T-cell (primary cell): Measurements from ENCODE around the gene EHBP1L1. TPM values are rescaled to one million over a fixed set of nuclear protein-coding genes. Genes with fewer than 3 reads are reported as not detected.

Experiments
- ATAC-seq, 4 experiments: fragments of 200-7000 bp in 3 of 4; fragments of 150-1000 bp in 1 of 4; cut with Tn5 transposase; replicated peaks in 1 of 4; 1 replicate in 3 of 4; 2 replicates in 1 of 4; pipeline ENCODE4 v1.10.0; 2021; ENCODE audit warnings: moderate library complexity in 3 of 4, mild to moderate bottlenecking in 2 of 4, moderate number of reproducible peaks in 1 of 4
- CTCF ChIA-PET, 2 donors: fragments of 300-600 bp; sonication (Branson Sonifier 250); formaldehyde crosslinking; loops; one replicate each; lab custom pipeline; 2022; ENCODE audit warnings: antibody characterized with exemption in 2 of 2; lab: Charles Lee
- POLR2A ChIA-PET, 2 donors: fragments of 300-600 bp; sonication (Branson Sonifier 250); formaldehyde crosslinking; loops; one replicate each; lab custom pipeline; 2022; ENCODE audit warnings: antibody characterized with exemption in 2 of 2; lab: Charles Lee
- DNase-seq, 35 experiments: peaks; one replicate each; pipeline versions ENCODE4 v3.0.0 to v3.0.0-alpha.2; 2013 to 2023
- H3K27ac ChIP-seq: one replicate; pipeline ENCODE4 v1.5.1; 2013; ENCODE audit warnings: low read length
- H3K27me3 ChIP-seq, 2 experiments: replicated peaks in 1 of 2; 1 replicate in 1 of 2; 2 replicates in 1 of 2; pipeline versions ENCODE4 v1.6.1 to v1.7.0; 2013; ENCODE audit warnings: low read length in 1 of 2, mixed read lengths in 1 of 2; ENCODE audit not compliant: control insufficient read depth in 2 of 2, insufficient read depth in 2 of 2; ENCODE audit errors: extremely low read depth in 1 of 2
- H3K36me3 ChIP-seq, 2 donors: 1 replicate in 1 of 2; 2 replicates in 1 of 2; pipeline versions ENCODE4 v1.6.1 to v1.7.0; 2013; ENCODE audit warnings: low read length in 1 of 2; ENCODE audit not compliant: control insufficient read depth in 2 of 2, insufficient read depth in 1 of 2; ENCODE audit errors: extremely low read depth in 1 of 2
- H3K4me1 ChIP-seq, 2 experiments: 1 replicate in 1 of 2; 2 replicates in 1 of 2; pipeline versions ENCODE4 v1.6.1 to v1.7.0; 2013; ENCODE audit warnings: low read length in 2 of 2, mixed read lengths in 1 of 2; ENCODE audit not compliant: insufficient read depth in 2 of 2, control insufficient read depth in 1 of 2; ENCODE audit errors: extremely low read depth in 1 of 2
- H3K4me3 ChIP-seq, 2 donors: 1 replicate in 1 of 2; 2 replicates in 1 of 2; pipeline versions ENCODE4 v1.5.1 to v1.7.0; 2013; ENCODE audit warnings: mild to moderate bottlenecking in 2 of 2, low read length in 1 of 2, moderate library complexity in 1 of 2; ENCODE audit not compliant: control insufficient read depth in 1 of 2; ENCODE audit errors: extremely low read depth in 1 of 2
- H3K9me3 ChIP-seq: 2 replicates; pipeline ENCODE4 v1.7.0; 2013
- H3K27ac Mint-ChIP-seq, 2 donors: one replicate each; pipeline ENCODE4 v1.8.0; 2020 to 2021; ENCODE audit warnings: mild to moderate bottlenecking in 2 of 2, mixed read lengths in 2 of 2
- H3K27me3 Mint-ChIP-seq, 2 donors: one replicate each; pipeline ENCODE4 v1.8.0; 2021 to 2022; ENCODE audit warnings: mixed read lengths in 2 of 2
- H3K36me3 Mint-ChIP-seq: one replicate; pipeline ENCODE4 v1.8.0; 2021; ENCODE audit warnings: mixed read lengths
- H3K4me1 Mint-ChIP-seq, 3 donors: one replicate each; pipeline ENCODE4 v1.8.0; 2020 to 2022; ENCODE audit warnings: mixed read lengths in 3 of 3, mild to moderate bottlenecking in 1 of 3
- H3K4me3 Mint-ChIP-seq, 3 donors: one replicate each; pipeline ENCODE4 v1.8.0; 2020 to 2022; ENCODE audit warnings: mild to moderate bottlenecking in 3 of 3, mixed read lengths in 3 of 3, moderate library complexity in 3 of 3
- H3K9me3 Mint-ChIP-seq, 3 donors: one replicate each; pipeline ENCODE4 v1.8.0; 2020 to 2022; ENCODE audit warnings: mixed read lengths in 3 of 3
- whole genome bisulfite sequencing: methylation state at CpG from one replicate; pipeline ENCODE4 v1.1.5; 2013; ENCODE audit warnings: missing lambda C conversion rate; ENCODE audit not compliant: insufficient coverage; 5-methylcytosine and 5-hydroxymethylcytosine counted together
- total RNA-seq, 35 experiments: library from RNA in 6 of 35; stranded (reverse) in 6 of 35; fragments of 120-200 nt in 1 of 35; gene quantifications; one replicate each; pipeline versions ENCODE4 v1.2.1 to v1.2.4 and lab custom pipeline; 2013 to 2026

EHBP1L1 gene
- total RNA-seq, 5 donors from 2014 or later (not counting 1 experiment from before 2014, with no cell fraction given), result 115 to 170 (median 150) TPM

DNA sequence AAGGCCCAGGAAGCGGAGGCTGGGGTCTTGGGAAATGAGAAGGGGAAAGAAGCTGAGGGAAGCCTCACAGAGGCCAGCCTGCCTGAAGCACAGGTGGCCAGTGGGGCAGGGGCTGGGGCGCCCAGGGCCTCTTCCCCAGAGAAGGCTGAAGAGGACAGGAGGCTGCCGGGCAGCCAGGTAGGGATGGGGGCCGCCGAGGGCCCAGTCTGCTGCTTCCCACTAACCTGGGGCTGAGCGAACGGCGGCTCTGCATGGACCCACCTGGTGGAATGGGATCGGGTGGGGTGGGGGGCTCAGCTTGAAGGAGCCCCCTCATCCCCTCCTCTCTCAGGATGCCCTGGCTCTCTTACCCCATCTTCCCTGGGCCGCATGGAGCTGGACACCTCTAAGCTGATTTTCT lies 7.7 kb downstream of the EHBP1L1 start:
- Histone ChIP-seq H3K4me3 (no peak overlapping the region), H3K9me3 (no peaks in the 10 kb centered on the region), H3K4me1 (peaks cover 4 to 32% of the 10 kb centered on the region in 2 experiments), H3K27me3 (no peaks in the 10 kb centered on the region), H3K36me3 (peaks cover 15 to 66% of the 10 kb centered on the region in 2 donors), H3K27ac (no peak overlapping the region)
- no peaks in the 10 kb centered on the region for H3K27me3 Mint-ChIP-seq
- CTCF ChIA-PET, result no interaction called here
- H3K4me3 Mint-ChIP-seq, result no peak overlapping the region
- WGBS, result 100% methylated on average over 3 of the region's 10 CpGs
- H3K27ac Mint-ChIP-seq, result peak overlapping the region; percentile 61 to 67
- ATAC-seq, result no peak
- H3K9me3 Mint-ChIP-seq, result no peaks in the 10 kb centered on the region
- peaks cover 24 to 37% (median 36%) of the 10 kb centered on the region in 3 donors for H3K4me1 Mint-ChIP-seq
- no peak for DNase-seq
- POLR2A ChIA-PET, result no interaction called here
- H3K36me3 Mint-ChIP-seq, result peaks cover 20% of the 10 kb centered on the region

DNA sequence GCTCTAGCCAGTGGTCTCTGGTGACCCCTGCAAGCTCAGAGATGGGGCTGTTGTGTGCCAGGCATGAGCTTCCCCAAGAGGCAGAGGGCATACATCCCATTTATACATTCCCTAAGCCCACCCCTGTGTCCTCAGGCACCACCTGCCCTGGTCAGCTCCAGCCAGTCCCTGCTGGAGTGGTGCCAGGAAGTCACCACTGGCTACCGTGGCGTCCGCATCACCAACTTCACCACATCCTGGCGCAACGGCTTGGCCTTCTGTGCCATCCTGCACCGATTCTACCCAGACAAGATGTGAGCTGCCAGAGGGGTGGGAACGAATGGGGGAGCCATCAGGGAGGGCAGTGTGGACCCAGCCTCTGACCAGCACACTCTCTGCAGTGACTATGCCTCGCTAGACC lies 8.3 kb downstream of the EHBP1L1 start:
- Histone ChIP-seq H3K4me3 (no peak overlapping the region), H3K4me1 (peaks cover 4 to 31% of the 10 kb centered on the region in 2 experiments), H3K36me3 (peaks cover 13 to 66% of the 10 kb centered on the region in 2 donors), H3K27me3 (no peaks in the 10 kb centered on the region), H3K27ac (no peak overlapping the region), H3K9me3 (no peaks in the 10 kb centered on the region)
- no peak overlapping the region for H3K4me3 Mint-ChIP-seq
- CTCF ChIA-PET, result no interaction called here
- H3K9me3 Mint-ChIP-seq, result no peaks in the 10 kb centered on the region
- 63% methylated on average over 6 of the region's 8 CpGs for WGBS
- peaks cover 19% of the 10 kb centered on the region for H3K36me3 Mint-ChIP-seq
- H3K27ac Mint-ChIP-seq, result peak overlapping the region; percentile 2 to 72
- H3K4me1 Mint-ChIP-seq, result peaks cover 23 to 40% (median 37%) of the 10 kb centered on the region in 3 donors
- H3K27me3 Mint-ChIP-seq, result no peaks in the 10 kb centered on the region
- POLR2A ChIA-PET, result no interaction called here
- no peak for ATAC-seq
- no peak for DNase-seq

- Mint-ChIP-seq H3K27ac (no peak overlapping the region), H3K9me3 (no peaks in the 10 kb centered on the region), H3K27me3 (no peaks in the 10 kb centered on the region), H3K4me3 (no peak overlapping the region), H3K36me3 (peaks cover 18% of the 10 kb centered on the region), H3K4me1 (peaks cover 22 to 41% (median 35%) of the 10 kb centered on the region in 3 donors)
- DNase-seq (no peak), ATAC-seq (no peak)
- Histone ChIP-seq H3K27ac (no peak overlapping the region), H3K36me3 (peaks cover 7 to 64% of the 10 kb centered on the region in 2 donors), H3K4me3 (no peak overlapping the region), H3K4me1 (peaks cover 4 to 31% of the 10 kb centered on the region in 2 experiments), H3K27me3 (no peaks in the 10 kb centered on the region), H3K9me3 (no peaks in the 10 kb centered on the region)
- ChIA-PET CTCF (no interaction called here), POLR2A (no interaction called here)
- 94% methylated on average over 37 of the region's 46 CpGs for WGBS
These were observed 8.9 kb downstream of the EHBP1L1 start for GRCh38 chr11:65584723-65585171.

DNA sequence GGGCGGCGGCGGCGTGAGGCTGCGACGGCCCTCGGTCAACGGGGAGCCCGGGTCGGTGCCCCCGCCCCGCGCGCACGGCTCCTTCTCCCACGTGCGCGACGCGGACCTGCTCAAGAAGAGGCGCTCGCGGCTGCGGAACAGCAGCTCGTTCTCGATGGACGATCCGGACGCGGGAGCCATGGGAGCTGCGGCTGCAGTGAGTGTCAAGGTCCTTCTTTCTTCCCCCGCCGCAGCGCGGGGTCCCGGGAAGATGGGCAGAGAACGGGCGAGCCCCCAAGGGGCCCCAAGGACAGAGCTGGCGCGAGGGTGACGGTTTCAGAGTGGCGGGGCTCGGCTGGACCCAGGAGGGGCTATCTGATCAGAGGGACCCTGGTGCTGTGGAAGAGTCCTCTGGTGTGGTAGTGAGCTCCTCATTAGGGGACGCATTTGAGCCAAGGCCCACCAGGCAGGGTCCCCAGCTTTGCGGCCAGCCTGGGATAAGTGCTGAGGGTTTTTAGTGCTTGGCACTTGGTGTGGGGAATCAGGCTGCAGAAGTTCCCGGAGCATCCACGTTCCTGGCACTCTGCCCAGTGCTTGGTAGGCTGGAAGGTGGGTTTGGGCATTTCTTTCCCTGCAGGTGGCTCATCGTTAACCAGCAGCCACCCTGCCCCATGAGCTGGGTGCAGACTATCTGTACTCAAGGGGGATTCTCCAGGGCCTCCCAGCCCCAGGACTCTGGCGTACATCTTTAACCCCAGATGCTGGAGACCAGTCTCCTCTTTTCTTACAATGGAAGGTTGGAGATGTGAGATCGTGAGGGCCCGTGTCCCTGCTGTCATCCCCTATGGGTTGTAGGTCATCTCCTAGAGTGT lies 9.8 kb downstream of the EHBP1L1 start:
- Mint-ChIP-seq H3K27me3 (no peaks in the 10 kb centered on the region), H3K27ac (peak overlapping the region; percentile 47 to 66), H3K9me3 (no peaks in the 10 kb centered on the region), H3K4me1 (peaks cover 22 to 41% (median 31%) of the 10 kb centered on the region in 3 donors), H3K4me3 (no peak overlapping the region), H3K36me3 (peaks cover 16% of the 10 kb centered on the region)
- H3K4me1 ChIP-seq, result peaks cover 4 to 31% of the 10 kb centered on the region in 2 experiments
- H3K4me3 ChIP-seq, result no peak overlapping the region
- no peaks in the 10 kb centered on the region for H3K9me3 ChIP-seq
- 98% methylated on average over 43 of the region's 51 CpGs for WGBS
- ATAC-seq (no peak), DNase-seq (no peak)
- no peak overlapping the region for H3K27ac ChIP-seq
- ChIA-PET POLR2A (no interaction called here), CTCF (no interaction called here)
- H3K36me3 ChIP-seq, result peaks cover 9 to 64% of the 10 kb centered on the region in 2 donors
- no peaks in the 10 kb centered on the region for H3K27me3 ChIP-seq

GRCh38 chr11:65586247-65586630 lies 10.4 kb downstream of the EHBP1L1 start:
- Histone ChIP-seq H3K4me3 (no peak overlapping the region), H3K27me3 (no peaks in the 10 kb centered on the region), H3K36me3 (peaks cover 9 to 63% of the 10 kb centered on the region in 2 donors), H3K9me3 (no peaks in the 10 kb centered on the region), H3K4me1 (peaks cover 4 to 31% of the 10 kb centered on the region in 2 experiments), H3K27ac (no peak overlapping the region)
- ATAC-seq, result no peak
- no peaks in the 10 kb centered on the region for H3K9me3 Mint-ChIP-seq
- H3K36me3 Mint-ChIP-seq, result peaks cover 17% of the 10 kb centered on the region
- no peak for DNase-seq
- 95% methylated on average over 4 of the region's 4 CpGs for WGBS
- H3K27ac Mint-ChIP-seq, result peak overlapping the region; percentile 49 to 66
- ChIA-PET CTCF (no interaction called here), POLR2A (interaction anchor here in 1 of 2 donors (0.6 kb wide), 1 partner anchor 302 kb away, joined by 3 read pairs; the partner anchor contains the start of gene FIBP)
- H3K4me1 Mint-ChIP-seq, result peaks cover 22 to 41% (median 32%) of the 10 kb centered on the region in 3 donors
- no peak overlapping the region for H3K4me3 Mint-ChIP-seq
- no peaks in the 10 kb centered on the region for H3K27me3 Mint-ChIP-seq

GRCh38 chr11:65586676-65587075 lies 10.8 kb downstream of the EHBP1L1 start:
- Mint-ChIP-seq H3K36me3 (peaks cover 17% of the 10 kb centered on the region), H3K4me3 (no peak overlapping the region), H3K27ac (peak overlapping the region; percentile 49 to 66), H3K27me3 (no peaks in the 10 kb centered on the region), H3K4me1 (peaks cover 22 to 41% (median 32%) of the 10 kb centered on the region in 3 donors), H3K9me3 (no peaks in the 10 kb centered on the region)
- WGBS, result 80% methylated on average over 1 of the region's 2 CpGs
- ATAC-seq (no peak), DNase-seq (no peak)
- no peaks in the 10 kb centered on the region for H3K9me3 ChIP-seq
- no peak overlapping the region for H3K4me3 ChIP-seq
- H3K27ac ChIP-seq, result no peak overlapping the region
- H3K27me3 ChIP-seq, result no peaks in the 10 kb centered on the region
- ChIA-PET CTCF (interaction anchor here (0.5 to 1.9 kb wide), 5 partner anchors 9 to 259 kb away, joined by 3 to 7 read pairs (median 6); partner anchors contain the start of gene EHBP1L1 (in 1 of the 2)), POLR2A (interaction anchor here in 1 of 2 donors (0.6 kb wide), 1 partner anchor 301 kb away, joined by 3 read pairs; the partner anchor contains the start of gene FIBP)
- peaks cover 9 to 62% of the 10 kb centered on the region in 2 donors for H3K36me3 ChIP-seq
- H3K4me1 ChIP-seq, result peaks cover 4 to 31% of the 10 kb centered on the region in 2 experiments
